HG02938 (cell line): ENCODE data around the gene C3orf70.

ENCODE experiments used
- ATAC-seq: cut with Tn5 transposase; IDR thresholded peaks from one replicate; pipeline ENCODE4 v1.9.1; 2021; ENCODE audit warnings: mild to moderate bottlenecking, moderate library complexity; ENCODE audit not compliant: unreplicated experiment

The C3orf70 gene

GRCh38 chr3:185152410-185153170 is at the start of gene C3orf70:
C3orf70 (minus strand) TSS chr3:185153060; CDS start chr3:185152823, 237 bp downstream.
- ATAC-seq = peak; percentile 55

GRCh38 chr3:185200639-185201038 is 47.8 kb upstream of the C3orf70 start:
- no peak for ATAC-seq

GRCh38 chr3:185199671-185200070 is 46.8 kb upstream of the C3orf70 start:
- no peak for ATAC-seq

- no peak for ATAC-seq
Observed at GRCh38 chr3:185199206-185199605, 46.3 kb upstream of the C3orf70 start.

- no peak for ATAC-seq
Observed at GRCh38 chr3:185197068-185197467, 44.2 kb upstream of the C3orf70 start.

- ATAC-seq = no peak
Observed at GRCh38 chr3:185195652-185196051, 42.8 kb upstream of the C3orf70 start.

GRCh38 chr3:185188816-185189215 is 36.0 kb upstream of the C3orf70 start:
- no peak for ATAC-seq

GRCh38 chr3:185187391-185187790 is 34.5 kb upstream of the C3orf70 start:
- ATAC-seq = no peak

GRCh38 chr3:185176750-185177359 is 24.0 kb upstream of the C3orf70 start:
- ATAC-seq = no peak

GRCh38 chr3:185175370-185175987 is 22.6 kb upstream of the C3orf70 start:
- ATAC-seq = peak; percentile 63

- no peak for ATAC-seq
Observed at GRCh38 chr3:185172086-185173049, 19.5 kb upstream of the C3orf70 start.

- no peak for ATAC-seq
Observed at GRCh38 chr3:185164428-185165217, 11.8 kb upstream of the C3orf70 start.

GRCh38 chr3:185162634-185163033 is 9.8 kb upstream of the C3orf70 start:
- no peak for ATAC-seq

GRCh38 chr3:185161761-185162160 is 8.9 kb upstream of the C3orf70 start:
- ATAC-seq = no peak

GRCh38 chr3:185157347-185157746 is 4.5 kb upstream of the C3orf70 start:
- no peak for ATAC-seq

- ATAC-seq = no peak
Observed at GRCh38 chr3:185155678-185156077, 2.8 kb upstream of the C3orf70 start.

GRCh38 chr3:185153861-185154629 is 1.2 kb upstream of the C3orf70 start:
- no peak for ATAC-seq

- ATAC-seq = no peak
Observed at GRCh38 chr3:185153171-185153771, 411 bp upstream of the C3orf70 start.

GRCh38 chr3:185151964-185152409 is 873 bp downstream of the C3orf70 start:
- no peak for ATAC-seq
